GM18511 (cell line): ENCODE measurements around the gene HOXB3.
A peak's percentile ranks its signal among the peaks of the same experiment; 100 is the strongest.

Experiments used
- ATAC-seq: cut with Tn5 transposase; IDR thresholded peaks from one replicate; pipeline ENCODE4 v1.9.1; 2021; ENCODE audit warnings: mild to moderate bottlenecking, moderate library complexity; ENCODE audit not compliant: unreplicated experiment

HOXB3 gene

GRCh38 chr17:48613862-48614694 is 24.0 kb upstream of the HOXB3 start:
- no peak for ATAC-seq

- ATAC-seq, result peak; percentile 49
Observed at GRCh38 chr17:48612854-48613691, 23.0 kb upstream of the HOXB3 start.

DNA sequence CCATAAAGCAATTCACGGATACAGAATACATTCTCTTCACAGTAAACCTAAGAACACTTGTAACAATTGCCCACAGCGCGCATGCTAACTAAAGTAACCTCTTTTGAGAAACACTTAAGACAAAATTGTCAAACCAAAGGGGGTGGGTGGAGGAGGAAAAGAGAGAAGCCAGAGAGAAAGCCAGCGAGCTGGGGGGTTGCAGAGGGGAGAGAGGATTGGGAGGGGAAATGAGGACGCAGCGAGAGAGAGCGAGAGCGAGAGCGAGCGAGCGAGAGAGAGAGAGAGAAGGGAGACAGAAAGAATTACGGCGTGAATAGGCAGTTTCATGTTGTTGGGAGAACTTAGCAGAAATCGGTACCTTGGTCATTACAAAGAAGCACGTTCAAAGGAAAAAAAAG is 22.4 kb upstream of the HOXB3 start:
- ATAC-seq, result no peak

DNA sequence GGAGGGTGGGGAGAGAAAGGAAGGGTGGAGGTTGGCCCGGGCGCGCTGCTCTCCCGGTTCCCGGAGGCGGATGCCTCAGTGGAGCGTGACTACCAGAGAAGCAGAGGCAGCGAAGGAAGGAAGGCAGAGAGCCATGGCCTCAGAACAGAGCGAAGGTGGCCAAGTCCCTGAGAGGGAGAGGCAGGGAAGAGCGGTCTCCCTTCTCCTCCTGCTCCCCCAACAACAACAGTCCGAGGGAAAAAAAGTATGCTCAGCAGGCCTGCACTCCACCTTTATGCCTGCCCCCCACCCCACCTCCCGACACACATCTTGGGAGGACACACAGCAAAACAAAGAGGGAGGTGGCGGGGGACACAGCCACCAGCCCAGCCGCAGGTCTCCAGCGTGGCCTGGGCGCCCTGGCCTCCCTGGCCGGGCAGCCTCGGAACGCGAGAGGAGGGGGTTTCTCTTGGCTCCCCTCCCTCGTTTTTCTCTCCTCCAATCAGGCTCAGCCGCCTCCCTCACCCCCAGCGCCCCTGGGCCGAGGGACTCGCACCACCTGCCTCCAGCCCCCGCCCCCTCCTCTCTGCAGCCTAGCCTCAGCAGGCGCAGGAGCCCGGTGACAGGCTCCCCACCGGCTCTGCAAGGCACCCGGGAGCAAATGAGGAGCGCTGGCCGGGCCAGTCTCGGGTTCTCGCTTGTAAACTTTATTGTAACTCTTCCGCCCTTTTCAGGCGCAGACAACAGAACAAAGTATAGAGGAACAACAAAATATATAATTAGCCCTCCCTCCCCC is 21.8 kb upstream of the HOXB3 start:
- ATAC-seq, result no peak

- ATAC-seq, result peak; percentile 23
Observed at GRCh38 chr17:48611213-48611612, 21.2 kb upstream of the HOXB3 start.

GRCh38 chr17:48610282-48611211 is 20.5 kb upstream of the HOXB3 start, which contains the start of gene HOXB7:
HOXB7 (minus strand) TSS chr17:48611017; CDS start chr17:48610918, 99 bp downstream.
- peak; percentile 59 for ATAC-seq

- ATAC-seq, result no peak
Observed at GRCh38 chr17:48609759-48610281, 19.8 kb upstream of the HOXB3 start.

- ATAC-seq, result no peak
Observed at GRCh38 chr17:48609033-48609432, 19.0 kb upstream of the HOXB3 start.

DNA sequence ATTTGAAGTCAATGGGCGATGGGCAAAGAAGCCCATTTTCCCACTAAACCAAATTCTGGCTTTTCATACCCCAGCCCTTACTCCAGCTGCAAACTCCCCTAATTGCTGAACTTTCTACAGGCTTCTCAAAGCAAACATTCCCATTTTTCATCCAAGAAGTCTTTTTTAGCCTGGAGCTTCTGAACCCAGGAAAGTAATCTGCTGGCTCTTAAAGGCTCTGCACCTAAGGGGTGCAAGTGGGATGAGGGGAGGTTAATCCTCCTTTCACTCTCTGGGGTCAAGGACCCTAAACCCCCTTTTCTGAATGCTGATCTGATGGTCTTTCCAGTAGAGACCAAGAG is 18.4 kb upstream of the HOXB3 start:
- no peak for ATAC-seq

DNA sequence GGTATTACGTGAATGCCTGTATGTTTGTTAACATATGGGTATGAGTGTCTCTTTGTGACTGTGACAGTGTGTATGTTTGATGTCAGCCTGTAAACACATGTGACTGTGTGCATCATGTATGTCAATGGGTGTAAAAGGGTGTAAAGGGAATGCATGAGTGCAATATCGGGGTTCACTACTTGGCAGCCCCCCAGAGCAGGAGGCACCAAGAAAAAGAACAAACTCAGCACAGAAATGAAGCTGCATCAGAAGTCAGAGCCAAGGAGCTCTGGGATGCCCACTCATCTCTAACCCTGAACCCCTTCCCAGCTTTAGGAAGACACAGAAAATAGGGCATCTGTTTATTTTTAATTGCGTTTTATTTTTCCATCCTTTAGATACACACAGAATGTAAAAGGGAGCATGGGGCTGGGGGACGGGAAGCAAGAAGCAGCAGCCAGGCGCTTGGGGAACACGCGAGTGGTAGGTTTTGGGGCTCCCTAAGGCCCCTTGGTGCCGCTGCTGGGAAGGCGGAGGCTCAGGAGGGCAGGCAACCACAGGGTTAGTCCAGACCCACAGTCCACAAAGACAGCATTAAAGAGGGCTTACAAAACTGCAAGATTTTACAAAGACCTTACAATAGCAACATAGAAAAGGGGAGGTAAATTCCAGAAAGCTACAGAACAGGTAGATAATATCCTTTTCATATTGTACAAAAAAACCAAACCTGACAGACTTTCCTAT is 17.0 kb upstream of the HOXB3 start:
- ATAC-seq, result no peak

- no peak for ATAC-seq
Observed at GRCh38 chr17:48605991-48606891, 16.2 kb upstream of the HOXB3 start.

GRCh38 chr17:48605409-48605919 is 15.4 kb upstream of the HOXB3 start:
- ATAC-seq, result no peak

- ATAC-seq, result no peak
Observed at GRCh38 chr17:48604770-48605329, 14.8 kb upstream of the HOXB3 start, which contains the start of gene HOXB6. HOXB6 (minus strand) TSS chr17:48604986; CDS start chr17:48598150, 6,836 bp downstream.

DNA sequence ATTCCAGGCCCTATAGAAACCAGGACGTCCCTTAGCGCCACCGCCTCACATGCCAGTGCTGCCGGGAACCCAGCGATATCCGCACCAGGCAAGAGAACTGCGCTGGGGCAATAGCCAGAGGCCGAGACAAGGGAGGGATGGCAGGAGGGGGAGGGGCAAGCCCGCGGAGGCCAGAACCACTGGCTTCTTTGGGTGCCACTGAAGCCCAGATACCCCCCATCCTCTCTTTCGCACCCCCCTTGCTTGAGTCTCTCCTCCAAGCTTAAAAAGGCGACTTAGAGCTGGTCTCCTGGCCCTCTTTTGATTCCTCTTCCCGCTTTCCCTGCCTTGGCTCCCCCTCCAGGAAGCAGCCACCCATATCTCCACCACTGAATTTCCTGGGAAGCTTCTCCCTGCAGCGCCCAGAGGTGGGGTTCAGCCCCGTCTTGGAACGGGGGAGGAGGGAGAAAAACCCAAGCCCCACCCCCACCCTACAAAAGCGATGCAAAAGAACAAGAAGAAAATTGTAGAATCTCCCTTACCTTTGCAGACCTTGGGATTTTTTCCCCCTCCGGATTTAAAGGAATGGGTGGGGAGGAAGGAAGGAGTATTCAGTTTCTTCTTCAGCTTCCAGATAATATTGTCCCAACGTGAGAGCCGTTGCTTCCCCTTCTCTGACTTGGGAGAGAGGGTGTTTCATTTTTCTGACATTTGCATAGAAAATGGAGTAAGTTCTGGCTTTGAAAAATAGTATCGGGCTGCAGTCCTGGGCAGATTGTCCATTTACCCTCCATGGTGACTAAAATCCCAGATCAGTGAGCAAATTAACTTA is 14.1 kb upstream of the HOXB3 start:
- no peak for ATAC-seq

- no peak for ATAC-seq
Observed at GRCh38 chr17:48601539-48602425, 11.7 kb upstream of the HOXB3 start.

GRCh38 chr17:48601207-48601538 is 11.1 kb upstream of the HOXB3 start:
- ATAC-seq, result no peak
